OCI-LY3 (cell line): Measurements from ENCODE around the gene MKNK1.

ENCODE experiments used
- H2AFZ ChIP-seq: fragments of 200-600, 300-600 bp; shearing (Covaris generic); 2 replicates; pipeline ENCODE4 v1.6.0; 2014; ENCODE audit warnings: antibody characterized with exemption, low read depth, low read length
- H3K27ac ChIP-seq: fragments of 200-600, 300-600 bp; sonication (generic); 2 replicates; pipeline ENCODE4 v1.5.1; 2014; ENCODE audit warnings: mild to moderate bottlenecking, low read length, moderate library complexity, mixed read lengths
- H3K27me3 ChIP-seq: fragments of 200-600, 300-600 bp; sonication (generic); 2 replicates; pipeline ENCODE4 v1.6.1; 2014; ENCODE audit warnings: low read depth, low read length, mixed read lengths
- H3K36me3 ChIP-seq: fragments of 200-600, 300-600 bp; sonication (generic); replicated peaks from 2 replicates; pipeline ENCODE3; 2014; ENCODE audit warnings: low read depth, low read length, mixed read lengths
- H3K4me1 ChIP-seq: fragments of 300-600, 200-600 bp; sonication (generic); 2 replicates; pipeline ENCODE4 v1.6.1; 2014; ENCODE audit warnings: low read length, mixed read lengths
- H3K4me2 ChIP-seq: fragments of 200-600, 300-600 bp; sonication (generic); 2 replicates; pipeline ENCODE4 v1.6.1; 2014; ENCODE audit warnings: low read length, mixed read lengths
- H3K4me3 ChIP-seq: fragments of 300-600, 200-600 bp; sonication (generic); 2 replicates; pipeline ENCODE4 v1.5.1; 2014; ENCODE audit warnings: antibody characterized with exemption, mild to moderate bottlenecking, low read length, moderate library complexity
- H3K79me2 ChIP-seq: fragments of 300-600, 200-600 bp; shearing (Covaris generic); 2 replicates; pipeline ENCODE4 v1.6.1; 2014; ENCODE audit warnings: mild to moderate bottlenecking, low read length, mixed read lengths
- H3K9ac ChIP-seq: fragments of 300-600, 200-600 bp; shearing (Covaris generic); 2 replicates; pipeline ENCODE4 v1.6.0; 2014; ENCODE audit warnings: mild to moderate bottlenecking, low read length, moderate library complexity
- H3K9me3 ChIP-seq: fragments of 200-600, 300-600 bp; shearing (Covaris generic); 2 replicates; pipeline ENCODE4 v1.6.1; 2014; ENCODE audit warnings: low read length, mixed read lengths; ENCODE audit not compliant: insufficient read depth
- H4K20me1 ChIP-seq: fragments of 200-600, 300-600 bp; sonication (generic); 2 replicates; pipeline ENCODE4 v1.6.1; 2016; ENCODE audit warnings: low read length, mixed read lengths; ENCODE audit not compliant: insufficient read depth
- CTCF ChIP-seq: fragments of 200-600, 300-600 bp; sonication (generic); IDR thresholded peaks from 2 replicates; pipeline ENCODE4 v1.5.1; 2014; ENCODE audit warnings: antibody characterized with exemption, low read length, low read depth
- EZH2phosphoT487 ChIP-seq: fragments of 200-600 bp; shearing (Covaris generic); IDR thresholded peaks from 2 replicates; pipeline ENCODE4 v1.6.1; 2018; ENCODE audit warnings: antibody characterized with exemption, mixed run types, low read depth

Gene MKNK1

GRCh38 chr1:46527474-46528296 lies 76.4 kb downstream of the MKNK1 start:
- Histone ChIP-seq H4K20me1 (no peaks in the 10 kb centered on the region), H3K79me2 (no peaks in the 10 kb centered on the region), H3K4me1 (peaks cover 6% of the 10 kb centered on the region), H3K4me2 (peak overlapping the region; percentile 39), H3K4me3 (0 out of 2 replicates have a peak overlapping the region, but pooled peaks have one; percentile 12), H3K27ac (no peak overlapping the region), H3K9ac (no peak overlapping the region), H3K36me3 (no peaks in the 10 kb centered on the region), H3K27me3 (peaks cover 21% of the 10 kb centered on the region), H2AFZ (peak overlapping the region; percentile 79; the same call in 1 of the 2 replicates), H3K9me3 (no peaks in the 10 kb centered on the region)
- peak; percentile 80 for TF ChIP-seq CTCF
- no peak for TF ChIP-seq EZH2phosphoT487

DNA sequence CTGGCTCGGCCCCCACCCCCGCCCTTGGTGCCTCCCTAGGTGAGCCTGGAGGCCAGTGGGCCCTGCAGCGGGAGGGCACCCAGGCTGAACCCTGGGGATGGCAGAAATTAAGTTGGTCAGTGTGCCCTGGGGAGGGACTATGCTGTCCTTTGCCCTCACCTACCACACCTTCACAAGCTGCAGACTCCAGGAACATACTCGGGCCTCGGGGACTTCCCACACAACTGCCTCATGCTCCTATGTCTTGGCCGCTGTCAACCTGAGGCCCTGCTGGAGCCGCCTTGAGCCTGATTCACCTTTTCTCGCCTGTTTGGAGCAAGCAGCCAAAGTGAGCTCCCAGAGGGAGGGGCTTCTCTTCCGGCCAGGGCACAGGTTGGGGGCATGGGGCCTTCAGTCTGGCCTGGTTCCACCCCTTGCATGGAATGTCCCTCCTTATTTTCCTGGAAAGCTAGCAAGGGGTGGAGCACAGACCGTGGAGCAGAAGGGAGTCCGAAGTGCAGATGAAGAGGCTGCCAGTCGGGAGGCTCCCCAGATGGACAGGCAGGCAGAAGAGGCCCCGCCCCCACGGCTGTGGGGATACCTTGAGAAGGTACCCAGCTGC lies 77.3 kb downstream of the MKNK1 start:
- no peak overlapping the region for H3K4me2 ChIP-seq
- no peaks in the 10 kb centered on the region for H3K36me3 ChIP-seq
- TF ChIP-seq EZH2phosphoT487: no peak
- no peak for TF ChIP-seq CTCF
- no peak overlapping the region for H3K27ac ChIP-seq
- H3K4me3 ChIP-seq: no peak overlapping the region
- H3K27me3 ChIP-seq: peaks cover 21% of the 10 kb centered on the region
- H3K9me3 ChIP-seq: no peaks in the 10 kb centered on the region
- no peak overlapping the region for H3K9ac ChIP-seq
- H3K4me1 ChIP-seq: peaks cover 15% of the 10 kb centered on the region
- no peaks in the 10 kb centered on the region for H4K20me1 ChIP-seq
- no peak overlapping the region for H2AFZ ChIP-seq
- H3K79me2 ChIP-seq: no peaks in the 10 kb centered on the region

- Histone ChIP-seq H3K4me3 (no peak overlapping the region), H3K4me1 (peaks cover 21% of the 10 kb centered on the region)
- TF ChIP-seq CTCF: no peak
- TF ChIP-seq EZH2phosphoT487: no peak
Observed at GRCh38 chr1:46526013-46526690, 77.9 kb downstream of the MKNK1 start.

More at GRCh38 chr1:46526013-46526690, 77.9 kb downstream of the MKNK1 start:
- H4K20me1 ChIP-seq: no peaks in the 10 kb centered on the region
- H3K9ac ChIP-seq: no peak overlapping the region
- no peaks in the 10 kb centered on the region for H3K9me3 ChIP-seq
- H3K27me3 ChIP-seq: peaks cover 21% of the 10 kb centered on the region
- H3K4me2 ChIP-seq: no peak overlapping the region
- H3K79me2 ChIP-seq: no peaks in the 10 kb centered on the region
- H2AFZ ChIP-seq: no peak overlapping the region
- no peaks in the 10 kb centered on the region for H3K36me3 ChIP-seq
- H3K27ac ChIP-seq: no peak overlapping the region
